ENCODE results near the gene NEURL2.

The NEURL2 gene

DNA sequence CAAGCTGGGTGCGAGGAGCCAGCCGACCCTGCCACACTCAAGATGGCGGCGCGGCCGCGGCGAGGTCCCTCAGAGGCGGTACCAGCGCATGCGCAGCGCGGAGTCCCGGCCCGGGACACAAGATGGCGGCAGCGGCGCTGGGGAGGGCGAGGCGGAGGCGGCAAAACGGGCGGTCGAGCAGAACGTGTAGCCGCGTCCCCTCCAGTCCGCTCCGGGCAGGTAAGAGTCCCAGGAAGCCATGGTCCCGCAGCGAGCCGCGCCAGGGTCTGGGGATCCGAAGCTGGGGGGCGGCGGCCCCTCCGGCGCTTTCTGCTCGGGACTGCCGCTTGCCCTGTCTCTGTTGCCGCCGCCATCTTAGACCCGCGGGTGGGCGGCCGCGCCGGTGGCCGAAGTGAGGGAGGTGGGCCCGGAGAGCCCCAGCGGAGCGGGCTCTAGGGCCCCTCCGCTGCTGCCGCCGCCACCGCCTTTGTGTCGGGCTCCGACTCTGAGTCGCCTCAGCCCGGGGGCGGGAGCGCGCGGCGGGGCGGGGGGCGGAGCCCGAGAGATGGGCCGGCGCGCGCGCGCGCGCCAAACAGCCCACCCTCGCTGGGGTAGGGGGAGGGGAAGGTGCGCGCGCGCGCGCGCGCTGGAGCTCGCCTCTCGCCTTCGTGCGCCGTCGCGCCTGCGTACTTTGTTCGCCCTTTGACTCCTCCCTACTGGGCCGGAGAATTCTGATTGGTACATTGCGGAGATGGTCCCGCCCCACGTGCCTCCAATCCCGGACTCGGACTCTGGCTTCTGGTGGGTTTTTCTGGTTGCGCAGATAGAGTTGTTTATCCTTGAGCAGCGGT, 43.8 kb upstream of the NEURL2 start, which contains the start of gene PCIF1:
PCIF1 (plus strand) TSS at position 98 of the 830 bp plus-strand sequence. CDS start 4,317 bp downstream, outside the sequence.
- peak within 1 kb of the TSS; percentile 95 for H3K23ac ChIP-seq (ENCODE audit: low read depth, low read length, poor library complexity)
- no peak within 1 kb of the TSS for H2BK15ac ChIP-seq (ENCODE audit: low read length)
- peak within 1 kb of the TSS; percentile 89 for H3K4me2 ChIP-seq (ENCODE audit: insufficient read depth, low read length, poor library complexity, severe bottlenecking)
- peak within 1 kb of the TSS; percentile 99 for H3K9ac ChIP-seq (ENCODE audit: low read depth, low read length, poor library complexity)
- H4K8ac ChIP-seq (ENCODE audit: low read depth, low read length), result peak within 1 kb of the TSS; percentile 20
- H2BK5ac ChIP-seq (ENCODE audit: low read length), result peak within 1 kb of the TSS; percentile 98
- peak within 1 kb of the TSS; percentile 79 for H2AFZ ChIP-seq (ENCODE audit: low read length)
- H3K4me1 ChIP-seq (ENCODE audit: control insufficient read depth in 2 of 2, insufficient read depth in 1 of 2, low read depth in 1 of 2, low read length in 2 of 2), result peaks cover 8 to 18% of the 10 kb centered on the region in 2 donors
- H3K4ac ChIP-seq (ENCODE audit: low read length), result peak within 1 kb of the TSS; percentile 97
- DNase-seq (ENCODE audit: low spot score), result peak; percentile 99
- peak within 1 kb of the TSS; percentile 100 for H3K27ac ChIP-seq (replicated peaks; ENCODE audit: low read length)
- no CpG with 5 or more reads among the region's 102 CpGs for WGBS, 2 donors (ENCODE audit: extremely low coverage in 2 of 2, insufficient read length in 2 of 2, insufficient replicate concordance in 1 of 2)
- H3K14ac ChIP-seq (ENCODE audit: low read length), result peak within 1 kb of the TSS; percentile 97
- H3K4me3 ChIP-seq (ENCODE audit: low read length in 2 of 2), result peak within 1 kb of the TSS; percentile 66 to 99
- peaks cover 24 to 44% of the 10 kb centered on the region in 2 donors for H3K36me3 ChIP-seq (replicated peaks in 1 of 2; ENCODE audit: control insufficient read depth in 2 of 2, insufficient read depth in 2 of 2, low read length in 2 of 2)
- peak within 1 kb of the TSS; percentile 100 for H4K91ac ChIP-seq (ENCODE audit: low read depth, low read length, poor library complexity)
- H3K79me1 ChIP-seq (ENCODE audit: low read depth, low read length), result peaks cover 8% of the 10 kb centered on the region
- H3K9me3 ChIP-seq (replicated peaks in 1 of 2; ENCODE audit: control insufficient read depth in 2 of 2, insufficient read depth in 1 of 2, low read depth in 1 of 2, low read length in 2 of 2), result no peaks in the 10 kb centered on the region
- peak within 1 kb of the TSS; percentile 96 for H2BK120ac ChIP-seq (ENCODE audit: low read depth, low read length)
- H2AK5ac ChIP-seq (ENCODE audit: low read depth, low read length), result peak within 1 kb of the TSS; percentile 100
- H3K27me3 ChIP-seq (ENCODE audit: control insufficient read depth in 3 of 3, insufficient read depth in 3 of 3, low read depth in 1 of 3, low read length in 3 of 3), result no peaks in the 10 kb centered on the region
- H3K18ac ChIP-seq (ENCODE audit: low read length), result peak within 1 kb of the TSS; percentile 100
- no peak within 1 kb of the TSS for H2BK12ac ChIP-seq (ENCODE audit: low read length)

DNA sequence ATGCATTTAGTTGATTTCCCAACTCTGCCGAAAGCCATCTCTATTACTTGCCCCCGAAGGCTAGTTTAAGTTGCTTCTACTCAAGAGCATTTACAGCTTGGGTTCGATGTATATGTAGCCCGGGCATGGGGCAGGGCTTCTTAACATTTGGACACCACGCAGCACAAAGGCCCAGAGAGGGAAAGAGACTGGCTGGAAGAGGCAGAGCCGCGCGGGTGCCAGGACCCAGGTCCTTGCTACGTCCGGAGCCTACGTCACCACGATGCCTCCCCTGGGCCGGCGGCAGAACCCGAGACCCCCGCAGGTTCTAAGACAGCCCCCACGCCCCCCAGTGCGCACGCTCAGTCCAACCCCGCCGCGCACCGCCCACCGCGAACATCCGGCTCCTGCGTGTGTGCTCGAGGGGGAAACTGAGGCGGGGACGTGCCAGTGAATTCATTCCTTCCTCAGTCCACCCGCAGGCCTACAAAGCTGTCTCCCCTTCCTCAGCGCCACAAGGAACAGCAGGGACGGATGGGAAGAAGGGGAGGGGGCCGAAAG, 43.1 kb upstream of the NEURL2 start:
- H3K4me3 ChIP-seq (ENCODE audit: low read length in 2 of 2), result peak overlapping the region; percentile 66 to 99
- peaks cover 8 to 18% of the 10 kb centered on the region in 2 donors for H3K4me1 ChIP-seq (ENCODE audit: control insufficient read depth in 2 of 2, insufficient read depth in 1 of 2, low read depth in 1 of 2, low read length in 2 of 2)
- peak overlapping the region; percentile 96 for H4K91ac ChIP-seq (ENCODE audit: low read depth, low read length, poor library complexity)
- peak overlapping the region; percentile 89 for H3K4me2 ChIP-seq (ENCODE audit: insufficient read depth, low read length, poor library complexity, severe bottlenecking)
- H3K9ac ChIP-seq (ENCODE audit: low read depth, low read length, poor library complexity), result peak overlapping the region; percentile 99
- H4K8ac ChIP-seq (ENCODE audit: low read depth, low read length), result peak overlapping the region; percentile 20
- H3K36me3 ChIP-seq (replicated peaks in 1 of 2; ENCODE audit: control insufficient read depth in 2 of 2, insufficient read depth in 2 of 2, low read length in 2 of 2), result peaks cover 17 to 38% of the 10 kb centered on the region in 2 donors
- H2BK12ac ChIP-seq (ENCODE audit: low read length), result no peak overlapping the region
- no peaks in the 10 kb centered on the region for H3K9me3 ChIP-seq (replicated peaks in 1 of 2; ENCODE audit: control insufficient read depth in 2 of 2, insufficient read depth in 1 of 2, low read depth in 1 of 2, low read length in 2 of 2)
- peak overlapping the region; percentile 100 for H2AK5ac ChIP-seq (ENCODE audit: low read depth, low read length)
- no peak for DNase-seq (ENCODE audit: low spot score)
- peak overlapping the region; percentile 95 for H3K23ac ChIP-seq (ENCODE audit: low read depth, low read length, poor library complexity)
- peak overlapping the region; percentile 100 for H3K18ac ChIP-seq (ENCODE audit: low read length)
- no peaks in the 10 kb centered on the region for H3K27me3 ChIP-seq (ENCODE audit: control insufficient read depth in 3 of 3, insufficient read depth in 3 of 3, low read depth in 1 of 3, low read length in 3 of 3)
- WGBS, 2 donors (ENCODE audit: extremely low coverage in 2 of 2, insufficient read length in 2 of 2, insufficient replicate concordance in 1 of 2), result no CpG with 5 or more reads among the region's 34 CpGs
- H3K79me1 ChIP-seq (ENCODE audit: low read depth, low read length), result peaks cover 8% of the 10 kb centered on the region
- H2BK15ac ChIP-seq (ENCODE audit: low read length), result no peak overlapping the region
- H2BK120ac ChIP-seq (ENCODE audit: low read depth, low read length), result no peak overlapping the region
- peak overlapping the region; percentile 100 for H3K27ac ChIP-seq (replicated peaks; ENCODE audit: low read length)
- H3K4ac ChIP-seq (ENCODE audit: low read length), result peak overlapping the region; percentile 97
- H2AFZ ChIP-seq (ENCODE audit: low read length), result peak overlapping the region; percentile 79
- H2BK5ac ChIP-seq (ENCODE audit: low read length), result peak overlapping the region; percentile 98
- peak overlapping the region; percentile 97 for H3K14ac ChIP-seq (ENCODE audit: low read length)

GRCh38 chr20:45933266-45934045, 42.4 kb upstream of the NEURL2 start:
- no CpG with 5 or more reads among the region's 22 CpGs for WGBS, 2 donors (ENCODE audit: extremely low coverage in 2 of 2, insufficient read length in 2 of 2, insufficient replicate concordance in 1 of 2)
- peak overlapping the region; percentile 97 for H3K14ac ChIP-seq (ENCODE audit: low read length)
- H3K23ac ChIP-seq (ENCODE audit: low read depth, low read length, poor library complexity), result peak overlapping the region; percentile 53
- H3K9me3 ChIP-seq (replicated peaks in 1 of 2; ENCODE audit: control insufficient read depth in 2 of 2, insufficient read depth in 1 of 2, low read depth in 1 of 2, low read length in 2 of 2), result no peaks in the 10 kb centered on the region
- H4K8ac ChIP-seq (ENCODE audit: low read depth, low read length), result peak overlapping the region; percentile 54
- no peak overlapping the region for H4K91ac ChIP-seq (ENCODE audit: low read depth, low read length, poor library complexity)
- peak overlapping the region; percentile 66 to 99 for H3K4me3 ChIP-seq (ENCODE audit: low read length in 2 of 2)
- H2BK5ac ChIP-seq (ENCODE audit: low read length), result peak overlapping the region; percentile 98
- peak; percentile 72 for DNase-seq (ENCODE audit: low spot score)
- H3K27me3 ChIP-seq (ENCODE audit: control insufficient read depth in 3 of 3, insufficient read depth in 3 of 3, low read depth in 1 of 3, low read length in 3 of 3), result no peaks in the 10 kb centered on the region
- no peak overlapping the region for H3K4ac ChIP-seq (ENCODE audit: low read length)
- no peak overlapping the region for H2BK120ac ChIP-seq (ENCODE audit: low read depth, low read length)
- H3K9ac ChIP-seq (ENCODE audit: low read depth, low read length, poor library complexity), result peak overlapping the region; percentile 79
- H2BK15ac ChIP-seq (ENCODE audit: low read length), result peak overlapping the region; percentile 23
- no peak overlapping the region for H2BK12ac ChIP-seq (ENCODE audit: low read length)
- peak overlapping the region; percentile 43 for H2AK5ac ChIP-seq (ENCODE audit: low read depth, low read length)
- H3K36me3 ChIP-seq (replicated peaks in 1 of 2; ENCODE audit: control insufficient read depth in 2 of 2, insufficient read depth in 2 of 2, low read length in 2 of 2), result peaks cover 11 to 31% of the 10 kb centered on the region in 2 donors
- H2AFZ ChIP-seq (ENCODE audit: low read length), result peak overlapping the region; percentile 79
- H3K18ac ChIP-seq (ENCODE audit: low read length), result no peak overlapping the region
- H3K4me1 ChIP-seq (ENCODE audit: control insufficient read depth in 2 of 2, insufficient read depth in 1 of 2, low read depth in 1 of 2, low read length in 2 of 2), result peaks cover 7 to 18% of the 10 kb centered on the region in 2 donors
- H3K27ac ChIP-seq (replicated peaks; ENCODE audit: low read length), result peak overlapping the region; percentile 100
- peaks cover 8% of the 10 kb centered on the region for H3K79me1 ChIP-seq (ENCODE audit: low read depth, low read length)
- peak overlapping the region; percentile 89 for H3K4me2 ChIP-seq (ENCODE audit: insufficient read depth, low read length, poor library complexity, severe bottlenecking)

Data from neuronal stem cell (in vitro differentiated cells).